Mesendoderm (in vitro differentiated cells): Measurements from ENCODE around the gene PSMF1.
A peak's percentile ranks its signal among the peaks of the same experiment; 100 is the strongest.

ENCODE experiments used
- DNase-seq: peaks from one replicate; pipeline ENCODE4 v3.0.0; 2013
- H2AK5ac ChIP-seq: 2 replicates; pipeline ENCODE4 v1.6.1; 2013; ENCODE audit warnings: low read length, inconsistent platforms
- H2BK120ac ChIP-seq: 2 replicates; pipeline ENCODE4 v1.6.1; 2013; ENCODE audit warnings: low read depth, mild to moderate bottlenecking, low read length, moderate library complexity, mixed read lengths
- H2BK15ac ChIP-seq: replicated peaks from 2 replicates; pipeline ENCODE4 v1.6.1; 2013; ENCODE audit warnings: low read depth, mild to moderate bottlenecking, moderate library complexity
- H2BK5ac ChIP-seq: 2 replicates; pipeline ENCODE4 v1.6.1; 2013; ENCODE audit warnings: low read length, inconsistent platforms
- H3K18ac ChIP-seq: 2 replicates; pipeline ENCODE4 v1.6.1; 2013; ENCODE audit warnings: mild to moderate bottlenecking, low read length, mixed read lengths
- H3K23ac ChIP-seq: one replicate; pipeline ENCODE4 v1.6.1; 2013; ENCODE audit warnings: low read length
- H3K27ac ChIP-seq: 2 replicates; pipeline ENCODE4 v1.5.1; 2013; ENCODE audit warnings: low read depth, mild to moderate bottlenecking, inconsistent platforms, low read length, moderate library complexity
- H3K27me3 ChIP-seq: 2 replicates; pipeline ENCODE4 v1.6.1; 2013; ENCODE audit warnings: low read length, control low read depth, mild to moderate bottlenecking, inconsistent platforms; ENCODE audit not compliant: insufficient read depth, poor library complexity
- H3K36me3 ChIP-seq: 2 replicates; pipeline ENCODE4 v1.6.1; 2013; ENCODE audit warnings: low read length, inconsistent platforms; ENCODE audit not compliant: control insufficient read depth, insufficient read depth
- H3K4ac ChIP-seq: one replicate; pipeline ENCODE4 v1.6.1; 2013; ENCODE audit warnings: low read depth, mild to moderate bottlenecking, low read length, moderate library complexity
- H3K4me1 ChIP-seq: 2 replicates; pipeline ENCODE4 v1.6.1; 2013; ENCODE audit warnings: low read depth, low read length, inconsistent platforms; ENCODE audit not compliant: control insufficient read depth
- H3K4me2 ChIP-seq: 2 replicates; pipeline ENCODE4 v1.6.1; 2013; ENCODE audit warnings: low read length
- H3K4me3 ChIP-seq: 2 replicates; pipeline ENCODE4 v1.5.1; 2013; ENCODE audit warnings: mild to moderate bottlenecking, low read length
- H3K56ac ChIP-seq: one replicate; pipeline ENCODE4 v1.6.1; 2013; ENCODE audit warnings: low read length
- H3K79me1 ChIP-seq: 2 replicates; pipeline ENCODE4 v1.6.1; 2013; ENCODE audit warnings: low read length, inconsistent platforms
- H3K79me2 ChIP-seq: 2 replicates; pipeline ENCODE4 v1.6.1; 2013; ENCODE audit warnings: mild to moderate bottlenecking, low read length; ENCODE audit not compliant: control insufficient read depth, insufficient read depth
- H3K9ac ChIP-seq: 2 replicates; pipeline ENCODE4 v1.6.1; 2013; ENCODE audit warnings: low read length, inconsistent platforms
- H4K5ac ChIP-seq: one replicate; pipeline ENCODE4 v1.6.1; 2013; ENCODE audit warnings: low read length
- H4K8ac ChIP-seq: one replicate; pipeline ENCODE4 v1.6.1; 2013; ENCODE audit warnings: low read depth, mild to moderate bottlenecking, control low read depth, low read length, moderate library complexity
- WGBS: extraction: QIAGEN DNeasy Blood & Tissue Kit; methylation state at CpG from one replicate; pipeline ENCODE4 v1.1.7; 2013; ENCODE audit warnings: low lambda C conversion rate, missing lambda C conversion rate; ENCODE audit not compliant: insufficient coverage; ENCODE audit errors: extremely low coverage; 5-methylcytosine and 5-hydroxymethylcytosine counted together

Gene PSMF1

DNA sequence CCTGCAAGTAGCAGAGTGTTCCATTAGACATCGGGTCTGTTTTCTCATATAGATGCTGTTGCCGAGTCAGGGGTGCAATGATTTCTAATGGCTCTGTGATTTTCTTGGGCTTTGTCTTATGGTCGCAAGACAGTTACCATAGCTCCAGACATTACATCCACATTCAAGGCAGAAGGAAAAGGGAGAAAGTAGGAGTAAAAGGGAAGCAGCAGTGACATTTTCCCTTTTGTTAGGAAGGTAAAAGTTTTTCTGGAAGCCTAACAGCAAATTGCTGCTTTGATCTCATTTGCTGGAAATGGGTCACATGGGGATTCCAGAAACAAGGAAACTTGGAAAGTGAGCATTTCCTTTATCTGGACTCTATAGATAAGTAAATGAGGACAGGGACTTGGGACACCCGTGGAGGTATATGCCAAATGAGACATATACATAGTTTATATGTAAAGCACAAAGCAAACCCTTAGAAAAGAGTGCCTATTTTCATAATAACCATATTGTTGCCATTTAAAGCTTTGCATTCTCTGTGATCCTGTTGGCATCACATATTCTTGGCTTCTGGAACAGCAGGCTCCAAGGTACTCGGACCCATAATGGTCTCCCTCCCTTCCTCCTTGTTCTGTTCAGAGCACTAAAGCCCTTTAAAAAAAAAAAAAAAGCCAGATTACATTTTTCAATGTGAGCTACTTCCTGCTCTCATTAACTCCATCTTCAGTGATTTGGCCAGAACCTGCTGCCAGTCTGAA is 84.5 kb downstream of the PSMF1 start, which contains the start of gene C20orf202:
Gene C20orf202, plus strand, starts transcription at position 693 of the 743 bp plus-strand sequence. CDS start 132 bp downstream, outside the sequence.
- Histone ChIP-seq H3K4ac (no peak within 1 kb of the TSS), H2AK5ac (no peak within 1 kb of the TSS), H3K9ac (no peak within 1 kb of the TSS)

DNA sequence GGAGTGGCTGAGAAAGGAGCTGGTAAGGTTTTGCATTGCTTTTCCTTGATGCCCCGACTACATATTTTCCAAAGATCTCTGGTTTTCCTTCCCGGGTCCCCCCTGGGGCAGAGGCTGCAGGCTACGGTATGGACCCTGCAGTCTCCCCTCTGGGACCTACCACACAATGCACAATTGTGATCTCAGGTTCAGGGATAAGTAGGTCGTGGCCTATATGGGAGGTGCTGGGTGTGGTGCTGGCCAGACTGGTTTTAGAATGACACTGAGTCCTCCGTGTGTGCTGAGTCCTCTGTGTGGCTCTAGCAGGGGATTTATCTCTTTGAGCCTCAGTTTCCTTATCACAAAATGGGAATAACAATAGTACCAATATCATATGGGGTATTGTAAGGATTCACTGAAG is 85.2 kb downstream of the PSMF1 start:
- Histone ChIP-seq H2BK120ac (no peak overlapping the region), H2BK15ac (no peak overlapping the region), H3K9ac (no peak overlapping the region), H4K5ac (no peak overlapping the region), H3K18ac (no peak overlapping the region), H4K8ac (no peak overlapping the region), H3K4me1 (no peaks in the 10 kb centered on the region), H2BK5ac (no peak overlapping the region), H3K4ac (no peak overlapping the region), H3K23ac (no peak overlapping the region), H3K4me3 (no peak overlapping the region), H3K36me3 (no peaks in the 10 kb centered on the region), H3K79me2 (no peaks in the 10 kb centered on the region), H3K27me3 (no peaks in the 10 kb centered on the region), H2AK5ac (no peak overlapping the region), H3K79me1 (no peaks in the 10 kb centered on the region), H3K56ac (peak overlapping the region; percentile 46), H3K27ac (no peak overlapping the region), H3K4me2 (no peak overlapping the region)
- DNase-seq = no peak
- WGBS = no CpG with 5 or more reads among the region's 5 CpGs

More for the DNA sequence above, 84.5 kb downstream of the PSMF1 start, which contains the start of gene C20orf202:
- Histone ChIP-seq H2BK120ac (no peak within 1 kb of the TSS), H3K4me3 (no peak within 1 kb of the TSS), H3K56ac (peak within 1 kb of the TSS; percentile 46), H2BK15ac (no peak within 1 kb of the TSS), H3K4me1 (no peaks in the 10 kb centered on the region), H4K5ac (no peak within 1 kb of the TSS), H3K27me3 (no peaks in the 10 kb centered on the region), H3K79me2 (no peaks in the 10 kb centered on the region), H3K27ac (no peak within 1 kb of the TSS), H4K8ac (no peak within 1 kb of the TSS), H3K4me2 (no peak within 1 kb of the TSS), H2BK5ac (no peak within 1 kb of the TSS), H3K36me3 (no peaks in the 10 kb centered on the region), H3K18ac (no peak within 1 kb of the TSS), H3K23ac (no peak within 1 kb of the TSS), H3K79me1 (no peaks in the 10 kb centered on the region)
- DNase-seq = no peak
- no CpG with 5 or more reads among the region's 5 CpGs for WGBS

DNA sequence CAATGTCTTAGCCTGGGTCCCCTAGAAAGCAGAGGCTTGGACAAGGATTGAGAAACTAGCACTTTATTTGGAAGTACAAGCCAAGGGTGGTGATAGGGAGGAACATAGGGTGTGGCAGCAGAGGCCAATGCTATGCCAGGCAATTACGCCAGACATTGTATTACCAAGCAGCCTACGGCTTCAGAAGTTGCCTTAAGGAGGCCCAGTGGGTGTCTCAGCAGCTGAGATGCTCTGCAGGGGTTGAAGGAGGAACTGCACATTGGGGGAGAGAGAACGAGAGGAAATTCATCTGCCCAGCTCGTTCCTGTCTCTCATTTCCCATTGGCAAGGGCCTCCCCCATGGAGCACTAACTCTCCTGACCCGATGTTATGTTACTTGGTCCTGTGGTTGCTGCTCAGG is 85.7 kb downstream of the PSMF1 start:
- no peaks in the 10 kb centered on the region for H3K79me1 ChIP-seq
- H3K27me3 ChIP-seq = no peaks in the 10 kb centered on the region
- H3K4me2 ChIP-seq = no peak overlapping the region
- no peak overlapping the region for H3K18ac ChIP-seq
- no peaks in the 10 kb centered on the region for H3K4me1 ChIP-seq
- no peak overlapping the region for H3K4me3 ChIP-seq
- no peaks in the 10 kb centered on the region for H3K79me2 ChIP-seq
- no peak overlapping the region for H2BK15ac ChIP-seq
- H3K56ac ChIP-seq = no peak overlapping the region
- no peak overlapping the region for H4K8ac ChIP-seq
- H2BK120ac ChIP-seq = no peak overlapping the region
- no peak overlapping the region for H2AK5ac ChIP-seq
- H3K9ac ChIP-seq = no peak overlapping the region
- no peaks in the 10 kb centered on the region for H3K36me3 ChIP-seq
- no peak overlapping the region for H3K27ac ChIP-seq
- no peak overlapping the region for H3K23ac ChIP-seq
- no peak overlapping the region for H2BK5ac ChIP-seq
- H4K5ac ChIP-seq = no peak overlapping the region
- no CpG with 5 or more reads among the region's 5 CpGs for WGBS
- H3K4ac ChIP-seq = no peak overlapping the region
- DNase-seq = no peak

DNA sequence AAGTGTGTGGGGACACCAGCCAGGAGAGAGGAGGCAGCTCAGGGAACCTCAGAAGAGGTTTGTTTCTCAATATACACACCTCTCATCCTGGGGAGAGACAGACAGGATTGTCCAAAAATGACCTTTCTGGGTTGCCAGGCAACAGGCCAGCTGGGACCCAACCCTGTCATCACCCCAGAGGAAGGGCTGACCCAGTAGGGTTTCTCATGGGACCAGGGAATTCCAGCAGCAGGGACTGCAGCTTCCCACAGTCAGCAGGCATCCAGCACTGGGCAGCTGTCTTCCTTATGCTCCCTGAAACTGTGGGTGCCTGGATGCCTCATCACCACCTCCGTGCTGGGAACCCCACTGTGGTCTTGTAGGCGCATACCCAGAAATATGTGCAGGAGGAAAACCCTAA is 86.2 kb downstream of the PSMF1 start:
- Histone ChIP-seq H2BK120ac (no peak overlapping the region), H3K4me3 (no peak overlapping the region), H2BK15ac (no peak overlapping the region), H2AK5ac (no peak overlapping the region), H2BK5ac (no peak overlapping the region), H3K4ac (no peak overlapping the region), H3K4me2 (no peak overlapping the region), H3K79me1 (no peaks in the 10 kb centered on the region), H3K4me1 (no peaks in the 10 kb centered on the region), H4K5ac (no peak overlapping the region), H3K9ac (no peak overlapping the region), H3K27ac (no peak overlapping the region), H3K36me3 (no peaks in the 10 kb centered on the region), H3K27me3 (no peaks in the 10 kb centered on the region), H3K18ac (no peak overlapping the region), H3K23ac (no peak overlapping the region), H4K8ac (no peak overlapping the region), H3K79me2 (no peaks in the 10 kb centered on the region), H3K56ac (no peak overlapping the region)
- no peak for DNase-seq
- no CpG with 5 or more reads among the region's 2 CpGs for WGBS

DNA sequence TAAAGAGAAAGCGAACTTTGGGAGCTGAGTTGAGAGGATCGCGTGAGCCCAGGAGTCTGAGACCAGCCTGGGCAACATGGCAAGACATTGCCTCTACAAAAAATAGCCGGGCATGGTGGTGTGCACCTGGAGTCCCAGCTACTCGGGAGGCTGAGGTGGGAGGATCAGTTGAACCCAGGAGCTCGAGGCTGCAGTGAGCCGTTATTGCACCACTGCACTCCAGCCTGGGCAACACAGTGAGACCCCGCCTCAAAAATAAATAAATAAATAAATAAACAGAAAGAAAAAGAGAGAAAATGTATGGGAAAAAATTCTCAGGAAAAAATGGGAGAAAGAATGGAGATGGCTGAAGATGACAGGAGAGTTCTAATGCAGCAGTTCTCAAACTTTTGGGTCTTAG is 87.4 kb downstream of the PSMF1 start:
- Histone ChIP-seq H3K27me3 (no peaks in the 10 kb centered on the region), H4K5ac (no peak overlapping the region), H2BK5ac (no peak overlapping the region), H4K8ac (no peak overlapping the region), H3K4ac (no peak overlapping the region), H2AK5ac (no peak overlapping the region), H3K4me2 (no peak overlapping the region), H3K23ac (no peak overlapping the region), H2BK120ac (no peak overlapping the region), H3K4me3 (no peak overlapping the region), H3K56ac (no peak overlapping the region), H3K36me3 (no peaks in the 10 kb centered on the region), H3K4me1 (no peaks in the 10 kb centered on the region), H3K79me1 (no peaks in the 10 kb centered on the region), H3K9ac (no peak overlapping the region), H3K27ac (no peak overlapping the region), H3K79me2 (no peaks in the 10 kb centered on the region), H2BK15ac (no peak overlapping the region), H3K18ac (no peak overlapping the region)
- WGBS = no CpG with 5 or more reads among the region's 8 CpGs
- DNase-seq = no peak
